Uterus (tissue), 2 donors: ENCODE measurements around the gene RIMS3.

Experiments used
- CTCF ChIP-seq, 4 experiments: fragments of 200-600 bp in 2 of 4; fragments of 450-650 bp in 2 of 4; sonication (generic) in 2 of 4; IDR thresholded peaks; one replicate each; pipeline ENCODE4 v1.5.1; 2016 to 2019; ENCODE audit warnings: antibody characterized with exemption in 4 of 4, mild to moderate bottlenecking in 2 of 4, moderate library complexity in 1 of 4
- POLR2A ChIP-seq, 2 donors: fragments of 450-650 bp; IDR thresholded peaks; one replicate each; pipeline ENCODE4 v1.6.1; 2016; ENCODE audit warnings: antibody characterized with exemption in 2 of 2, mild to moderate bottlenecking in 1 of 2, moderate library complexity in 1 of 2

- TF ChIP-seq CTCF (IDR thresholded peaks at IDR 0.05), result no peak
- TF ChIP-seq POLR2A (IDR thresholded peaks at IDR 0.05), result no peak
These were observed 13.9 kb upstream of the RIMS3 start for GRCh38 chr1:40679165-40679953.
